Measurements from ENCODE around the gene IL11.

DNA sequence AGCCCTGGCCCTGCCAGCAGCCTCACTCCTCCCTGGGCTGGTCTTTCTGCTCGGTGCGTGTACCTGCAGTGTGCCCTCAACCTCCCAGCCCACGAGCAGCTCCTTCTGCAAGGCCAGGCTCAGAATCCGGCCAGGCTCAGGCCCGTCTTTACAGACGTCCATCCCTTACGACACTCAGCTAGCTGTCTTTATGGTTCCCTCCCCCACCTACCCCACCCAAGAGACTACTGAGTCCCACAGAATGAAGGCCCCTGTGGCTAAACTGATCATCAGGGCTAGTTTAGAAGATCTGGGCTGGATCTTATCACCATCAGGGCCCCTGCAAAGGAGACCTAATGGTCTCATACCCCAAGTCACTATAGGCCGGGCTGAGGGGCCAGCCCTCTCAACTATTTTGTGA is 55.9 kb downstream of the IL11 start:
- TF ChIP-seq POLR2A (IDR thresholded peaks at IDR 0.05): no peak
- TF ChIP-seq, protein P1, sequence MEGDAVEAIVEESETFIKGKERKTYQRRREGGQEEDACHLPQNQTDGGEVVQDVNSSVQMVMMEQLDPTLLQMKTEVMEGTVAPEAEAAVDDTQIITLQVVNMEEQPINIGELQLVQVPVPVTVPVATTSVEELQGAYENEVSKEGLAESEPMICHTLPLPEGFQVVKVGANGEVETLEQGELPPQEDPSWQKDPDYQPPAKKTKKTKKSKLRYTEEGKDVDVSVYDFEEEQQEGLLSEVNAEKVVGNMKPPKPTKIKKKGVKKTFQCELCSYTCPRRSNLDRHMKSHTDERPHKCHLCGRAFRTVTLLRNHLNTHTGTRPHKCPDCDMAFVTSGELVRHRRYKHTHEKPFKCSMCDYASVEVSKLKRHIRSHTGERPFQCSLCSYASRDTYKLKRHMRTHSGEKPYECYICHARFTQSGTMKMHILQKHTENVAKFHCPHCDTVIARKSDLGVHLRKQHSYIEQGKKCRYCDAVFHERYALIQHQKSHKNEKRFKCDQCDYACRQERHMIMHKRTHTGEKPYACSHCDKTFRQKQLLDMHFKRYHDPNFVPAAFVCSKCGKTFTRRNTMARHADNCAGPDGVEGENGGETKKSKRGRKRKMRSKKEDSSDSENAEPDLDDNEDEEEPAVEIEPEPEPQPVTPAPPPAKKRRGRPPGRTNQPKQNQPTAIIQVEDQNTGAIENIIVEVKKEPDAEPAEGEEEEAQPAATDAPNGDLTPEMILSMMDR (IDR thresholded peaks at IDR 0.05 in 4 of 5, conservative IDR thresholded peaks at IDR 0.05 in 1 of 5): no peak
